K562 (cell line): ENCODE measurements around the gene SLC22A12. TPM values are rescaled to one million over a fixed set of nuclear protein-coding genes. Genes with fewer than 3 reads are reported as not detected.

Experiments used
- ATAC-seq: fragments of 200-7000 bp; cut with Tn5 transposase; 3 replicates; pipeline ENCODE4 v1.9.1; 2020; ENCODE audit warnings: moderate library complexity
- BruUV-seq: library from RNA; stranded (reverse); fragments of 400-500 nt; replicated peaks from 2 replicates; lab custom pipeline; 2021; lab: Mats Ljungman, UMichigan
- CTCF ChIA-PET: fragments of 300-600 bp; formaldehyde crosslinking; extraction: SDS; loops from one replicate; lab custom pipeline; 2021; ENCODE audit warnings: low intra/inter-chr PET ratio; lab: Yijun Ruan, JAX
- POLR2A ChIA-PET: fragments of 300-600, 350-650 bp; sonication (Branson Sonifier 250); formaldehyde crosslinking; extraction: SDS; loops from one replicate; lab custom pipeline; 2021; ENCODE audit warnings: antibody characterized with exemption, inconsistent platforms; lab: Yijun Ruan, JAX
- DNase-seq, 4 experiments: peaks; one replicate each; pipeline versions ENCODE4 v3.0.0 to v3.0.0-alpha.2; 2011 to 2018; ENCODE audit warnings: low spot score in 3 of 4, mixed read lengths in 3 of 4; ENCODE audit errors: extremely low read depth in 1 of 4
- FAIRE-seq: peaks from 2 replicates; lab custom pipeline; 2011; peaks lifted over from hg19 to GRCh38; lab: Jason Lieb, UNC
- H2AFZ ChIP-seq: 2 replicates; pipeline ENCODE4 v1.6.0; 2011; ENCODE audit warnings: low read depth, low read length, control low read depth, inconsistent platforms
- H3K27ac ChIP-seq: fragments of 200-600 bp; 3 replicates; pipeline ENCODE4 v1.8.0; 2011; ENCODE audit warnings: low read depth, mild to moderate bottlenecking, control low read depth, inconsistent platforms, low read length, moderate library complexity, mixed read lengths; ENCODE audit errors: extremely low read depth
- H3K27me3 ChIP-seq, 2 experiments: fragments of 300-600 bp in 1 of 2; 2 replicates in 1 of 2; 3 replicates in 1 of 2; pipeline versions ENCODE4 v1.6.0 to v1.8.0; 2011; ENCODE audit warnings: inconsistent platforms in 2 of 2, low read length in 2 of 2, mild to moderate bottlenecking in 1 of 2, mixed read lengths in 1 of 2, moderate library complexity in 1 of 2; ENCODE audit not compliant: control insufficient read depth in 2 of 2, insufficient read depth in 2 of 2
- H3K36me3 ChIP-seq: fragments of 300-600 bp; 3 replicates; pipeline ENCODE4 v1.8.0; 2011; ENCODE audit warnings: mild to moderate bottlenecking, low read length, inconsistent platforms; ENCODE audit not compliant: control insufficient read depth, insufficient read depth
- H3K4me1 ChIP-seq, 2 experiments: fragments of 200-600 bp in 1 of 2; replicated peaks in 1 of 2; 2 replicates in 1 of 2; 3 replicates in 1 of 2; pipeline versions ENCODE4 v1.5.1 to v1.8.0; 2011; ENCODE audit warnings: inconsistent platforms in 2 of 2, low read length in 2 of 2, mild to moderate bottlenecking in 1 of 2, mixed read lengths in 1 of 2, moderate library complexity in 1 of 2; ENCODE audit not compliant: control insufficient read depth in 2 of 2, insufficient read depth in 2 of 2
- H3K4me2 ChIP-seq: 2 replicates; pipeline ENCODE4 v1.6.1; 2011; ENCODE audit warnings: low read length, control low read depth, inconsistent platforms, mixed read lengths; ENCODE audit not compliant: insufficient read depth
- H3K4me3 ChIP-seq: fragments of 200-600 bp; sonication (generic), shearing (Covaris generic); 2 replicates; pipeline ENCODE4 v1.5.1; 2016; ENCODE audit warnings: control low read depth, inconsistent platforms
- H3K79me2 ChIP-seq: fragments of 200-600 bp; 3 replicates; pipeline ENCODE4 v1.8.0; 2011; ENCODE audit warnings: low read length, inconsistent platforms; ENCODE audit not compliant: control insufficient read depth, insufficient read depth
- H3K9ac ChIP-seq, 2 experiments: 2 replicates each; pipeline versions ENCODE4 v1.6.0 to v1.6.1; 2011; ENCODE audit warnings: low read depth in 2 of 2, low read length in 2 of 2, control low read depth in 1 of 2, inconsistent platforms in 1 of 2, mild to moderate bottlenecking in 1 of 2, mixed read lengths in 1 of 2; ENCODE audit not compliant: insufficient read depth in 1 of 2
- H3K9me1 ChIP-seq: one replicate; pipeline ENCODE4 v1.6.0; 2011; ENCODE audit warnings: inconsistent platforms, mild to moderate bottlenecking, low read length, moderate library complexity; ENCODE audit not compliant: control insufficient read depth, insufficient read depth
- H3K9me3 ChIP-seq: replicated peaks from 2 replicates; pipeline ENCODE4 v1.5.1; 2011; ENCODE audit warnings: low read depth, low read length, inconsistent platforms; ENCODE audit not compliant: control insufficient read depth, insufficient read depth
- H4K20me1 ChIP-seq: replicated peaks from 2 replicates; pipeline ENCODE4 v1.6.1; 2011; ENCODE audit warnings: low read length, inconsistent platforms, mixed read lengths; ENCODE audit not compliant: control insufficient read depth, insufficient read depth
- CREB1 ChIP-seq, 2 experiments: sonication (generic) in 1 of 2; formaldehyde crosslinking in 1 of 2; IDR thresholded peaks; 2 replicates each; pipeline versions ENCODE4 v1.6.1 to v1.8.0; 2012 to 2022; ENCODE audit warnings: inconsistent platforms in 1 of 2, mild to moderate bottlenecking in 1 of 2, missing genetic modification reagents in 1 of 2, moderate library complexity in 1 of 2
- HDAC1 ChIP-seq, 2 experiments: fragments of 450-650 bp; IDR thresholded peaks; 2 replicates each; pipeline ENCODE4 v1.6.1; 2016 to 2017; ENCODE audit warnings: inconsistent platforms in 1 of 2, mild to moderate bottlenecking in 1 of 2, moderate library complexity in 1 of 2
- HMG20B ChIP-seq: fragments of 250-450 bp; sonication (Bioruptor Pico); IDR thresholded peaks from 2 replicates; pipeline ENCODE4 v1.5.0; 2021; ENCODE audit warnings: mild to moderate bottlenecking
- KLF1 ChIP-seq: fragments of 450-650 bp; IDR thresholded peaks from 2 replicates; pipeline ENCODE4 v1.6.1; 2016; ENCODE audit warnings: missing genetic modification characterization, missing compliant biosample characterization
- LARP7 ChIP-seq: fragments of 450-650 bp; IDR thresholded peaks from 2 replicates; pipeline ENCODE4 v1.6.1; 2016
- NUFIP1 ChIP-seq: fragments of 450-650 bp; IDR thresholded peaks from 2 replicates; pipeline ENCODE4 v1.6.1; 2018; ENCODE audit not compliant: partially characterized antibody
- RBM17 ChIP-seq: fragments of 200-400 bp; formaldehyde crosslinking; IDR thresholded peaks from 2 replicates; pipeline ENCODE4 v1.6.1; 2017; ENCODE audit warnings: low read depth, mild to moderate bottlenecking, low read length, borderline replicate concordance
- SMARCA4 ChIP-seq: fragments of 450-650 bp; IDR thresholded peaks from 2 replicates; pipeline ENCODE4 v1.6.1; 2016
- TAF7 ChIP-seq: fragments of 450-650 bp; IDR thresholded peaks from 2 replicates; pipeline ENCODE4 v1.6.1; 2016; ENCODE audit warnings: missing genetic modification characterization, missing compliant biosample characterization
- ZBED1 ChIP-seq: IDR thresholded peaks from 2 replicates; pipeline ENCODE4 v1.6.1; 2014
- WGBS: fragments of 100-300 bp; shearing (Covaris generic); methylation state at CpG from one replicate; pipeline ENCODE4 v1.1.6; 2016; ENCODE audit warnings: low coverage, mixed read lengths; ENCODE audit not compliant: insufficient coverage; ENCODE audit errors: missing lambda C conversion rate; 5-methylcytosine and 5-hydroxymethylcytosine counted together
- in situ Hi-C: fragments of 300-500 bp; cut with MboI; formaldehyde crosslinking; loops from 4 replicates; pipeline ENCODE4 v1.15.0; 2018; ENCODE audit warnings: inconsistent platforms, mixed read lengths
- intact Hi-C: fragments of 100-400 bp; cut with micrococcal nuclease; formaldehyde crosslinking; loops from 2 replicates; pipeline ENCODE4 v1.14.2; 2022
- polyA plus RNA-seq, 8 experiments: library from polyadenylated mRNA; depleted of rRNA in 4 of 8; stranded (reverse) in 5 of 8; unstranded in 3 of 8; fragments of >200 nt; fragmentation: Nextera tagmentation in 2 of 8; fragmentation: Illumina TruSeq in 1 of 8; extraction: Ambion mirVana in 2 of 8; extraction: Trizol in 1 of 8; gene quantifications; 2 replicates each; pipeline versions ENCODE4 v1.2.1 to v1.2.3, GENCODE V29; 2011 to 2014; ENCODE audit warnings: inconsistent platforms in 1 of 8, missing spikeins in 1 of 8
- total RNA-seq, 7 experiments: library from RNA; depleted of rRNA in 6 of 7; stranded (reverse); fragments of >200 nt in 6 of 7; fragmentation: Illumina TruSeq in 2 of 7; extraction: Trizol in 2 of 7; gene quantifications; 2 replicates each; pipeline versions ENCODE4 v1.2.1 to v1.2.3, GENCODE V29; 2011 to 2021; ENCODE audit warnings: low replicate concordance in 1 of 7
- TF ChIP-seq, protein P1 (sequence below): fragments of 250-450 bp; sonication (Bioruptor Pico); IDR thresholded peaks from 2 replicates; pipeline ENCODE4 v1.9.0; 2021; ENCODE audit warnings: mild to moderate bottlenecking, inconsistent platforms
- TF ChIP-seq, protein P2 (sequence below), 2 experiments: fragments of 250-450 bp in 1 of 2; fragments of 450-650 bp in 1 of 2; sonication (Bioruptor Pico) in 1 of 2; IDR thresholded peaks; 2 replicates each; pipeline versions ENCODE4 v1.6.1 to v1.8.0; 2016 to 2021; ENCODE audit warnings: mild to moderate bottlenecking in 2 of 2, moderate library complexity in 2 of 2, missing compliant biosample characterization in 1 of 2, missing genetic modification characterization in 1 of 2
- TF ChIP-seq, protein P3 (sequence below): fragments of 250-450 bp; sonication (Bioruptor Pico); IDR thresholded peaks from 2 replicates; pipeline ENCODE4 v1.5.0; 2021; ENCODE audit warnings: mild to moderate bottlenecking, moderate library complexity
- TF ChIP-seq, protein P4 (sequence below): sonication (generic); formaldehyde crosslinking; IDR thresholded peaks from 2 replicates; pipeline ENCODE4 v1.8.1; 2023; ENCODE audit warnings: mild to moderate bottlenecking, missing genetic modification reagents

SLC22A12 gene
- total and polyA plus RNA-seq, 9 of the 15 experiments (the other 6 are each of a cell fraction or from before 2014, with no cell fraction given): not detected

DNA sequence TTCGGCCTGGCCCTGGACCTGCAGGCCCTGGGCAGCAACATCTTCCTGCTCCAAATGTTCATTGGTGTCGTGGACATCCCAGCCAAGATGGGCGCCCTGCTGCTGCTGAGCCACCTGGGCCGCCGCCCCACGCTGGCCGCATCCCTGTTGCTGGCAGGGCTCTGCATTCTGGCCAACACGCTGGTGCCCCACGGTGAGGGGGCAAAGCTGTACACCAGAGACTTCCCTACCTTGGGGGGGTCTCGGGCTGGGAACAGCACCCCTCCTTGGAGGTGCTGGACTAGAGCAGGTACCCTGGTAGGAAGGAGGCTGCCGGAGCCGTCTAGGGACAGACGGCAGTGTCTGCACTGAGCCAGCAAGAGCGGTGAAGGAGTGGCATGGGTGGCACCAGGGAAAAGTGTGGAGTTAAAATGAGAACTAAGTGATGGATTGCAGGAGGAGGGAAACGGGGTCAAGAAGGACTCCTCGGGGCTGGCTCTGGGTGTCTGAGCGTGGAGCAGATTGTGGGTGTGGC lies 8.7 kb downstream of the SLC22A12 start:
- FAIRE-seq (no peak), ATAC-seq (no peak), DNase-seq (no peak)
- Histone ChIP-seq H3K79me2 (no peaks in the 10 kb centered on the region), H3K36me3 (no peaks in the 10 kb centered on the region), H3K27me3 (peaks cover 0 to 43% of the 10 kb centered on the region in 2 experiments; a peak in 2 of 5 replicates), H3K4me3 (no peak overlapping the region), H3K4me1 (peaks cover 0 to 19% of the 10 kb centered on the region in 2 experiments; a peak in 3 of 5 replicates), H3K27ac (no peak overlapping the region), H3K9me3 (no peaks in the 10 kb centered on the region), H3K9ac (no peak overlapping the region), H4K20me1 (peaks cover 10% of the 10 kb centered on the region), H3K4me2 (no peak overlapping the region), H3K9me1 (no peaks in the 10 kb centered on the region), H2AFZ (no peak overlapping the region)
- in situ Hi-C loops (no loop called here), intact Hi-C loops (no loop called here)
- ChIA-PET POLR2A (interaction anchor here (1.1 kb wide), 1 partner anchor 16 kb away, joined by 3 read pairs; no protein-coding TSS in a partner anchor), CTCF (no interaction called here)
- WGBS: 3% methylated on average over 17 of the region's 17 CpGs
- BruUV-seq: no TSS peak
- TF ChIP-seq SMARCA4 (no peak), HMG20B (no peak), KLF1 (no peak), NUFIP1 (no peak), HDAC1 (IDR thresholded peaks at IDR 0.05) (no peak), RBM17 (no peak), ZBED1 (no peak), TAF7 (tag) (no peak), LARP7 (no peak), CREB1 (IDR thresholded peaks at IDR 0.05) (no peak), CREB1 (CRISPR knock-in tag; IDR thresholded peaks at IDR 0.05) (no peak)
- TF ChIP-seq, protein P1, sequence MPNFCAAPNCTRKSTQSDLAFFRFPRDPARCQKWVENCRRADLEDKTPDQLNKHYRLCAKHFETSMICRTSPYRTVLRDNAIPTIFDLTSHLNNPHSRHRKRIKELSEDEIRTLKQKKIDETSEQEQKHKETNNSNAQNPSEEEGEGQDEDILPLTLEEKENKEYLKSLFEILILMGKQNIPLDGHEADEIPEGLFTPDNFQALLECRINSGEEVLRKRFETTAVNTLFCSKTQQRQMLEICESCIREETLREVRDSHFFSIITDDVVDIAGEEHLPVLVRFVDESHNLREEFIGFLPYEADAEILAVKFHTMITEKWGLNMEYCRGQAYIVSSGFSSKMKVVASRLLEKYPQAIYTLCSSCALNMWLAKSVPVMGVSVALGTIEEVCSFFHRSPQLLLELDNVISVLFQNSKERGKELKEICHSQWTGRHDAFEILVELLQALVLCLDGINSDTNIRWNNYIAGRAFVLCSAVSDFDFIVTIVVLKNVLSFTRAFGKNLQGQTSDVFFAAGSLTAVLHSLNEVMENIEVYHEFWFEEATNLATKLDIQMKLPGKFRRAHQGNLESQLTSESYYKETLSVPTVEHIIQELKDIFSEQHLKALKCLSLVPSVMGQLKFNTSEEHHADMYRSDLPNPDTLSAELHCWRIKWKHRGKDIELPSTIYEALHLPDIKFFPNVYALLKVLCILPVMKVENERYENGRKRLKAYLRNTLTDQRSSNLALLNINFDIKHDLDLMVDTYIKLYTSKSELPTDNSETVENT (CRISPR knock-in tag): no peak
- TF ChIP-seq, protein P2, sequence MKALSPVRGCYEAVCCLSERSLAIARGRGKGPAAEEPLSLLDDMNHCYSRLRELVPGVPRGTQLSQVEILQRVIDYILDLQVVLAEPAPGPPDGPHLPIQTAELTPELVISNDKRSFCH (CRISPR knock-in tag; IDR thresholded peaks at IDR 0.05): no peak
- TF ChIP-seq, protein P2 (tag; IDR thresholded peaks at IDR 0.05): no peak
- TF ChIP-seq, protein P3, sequence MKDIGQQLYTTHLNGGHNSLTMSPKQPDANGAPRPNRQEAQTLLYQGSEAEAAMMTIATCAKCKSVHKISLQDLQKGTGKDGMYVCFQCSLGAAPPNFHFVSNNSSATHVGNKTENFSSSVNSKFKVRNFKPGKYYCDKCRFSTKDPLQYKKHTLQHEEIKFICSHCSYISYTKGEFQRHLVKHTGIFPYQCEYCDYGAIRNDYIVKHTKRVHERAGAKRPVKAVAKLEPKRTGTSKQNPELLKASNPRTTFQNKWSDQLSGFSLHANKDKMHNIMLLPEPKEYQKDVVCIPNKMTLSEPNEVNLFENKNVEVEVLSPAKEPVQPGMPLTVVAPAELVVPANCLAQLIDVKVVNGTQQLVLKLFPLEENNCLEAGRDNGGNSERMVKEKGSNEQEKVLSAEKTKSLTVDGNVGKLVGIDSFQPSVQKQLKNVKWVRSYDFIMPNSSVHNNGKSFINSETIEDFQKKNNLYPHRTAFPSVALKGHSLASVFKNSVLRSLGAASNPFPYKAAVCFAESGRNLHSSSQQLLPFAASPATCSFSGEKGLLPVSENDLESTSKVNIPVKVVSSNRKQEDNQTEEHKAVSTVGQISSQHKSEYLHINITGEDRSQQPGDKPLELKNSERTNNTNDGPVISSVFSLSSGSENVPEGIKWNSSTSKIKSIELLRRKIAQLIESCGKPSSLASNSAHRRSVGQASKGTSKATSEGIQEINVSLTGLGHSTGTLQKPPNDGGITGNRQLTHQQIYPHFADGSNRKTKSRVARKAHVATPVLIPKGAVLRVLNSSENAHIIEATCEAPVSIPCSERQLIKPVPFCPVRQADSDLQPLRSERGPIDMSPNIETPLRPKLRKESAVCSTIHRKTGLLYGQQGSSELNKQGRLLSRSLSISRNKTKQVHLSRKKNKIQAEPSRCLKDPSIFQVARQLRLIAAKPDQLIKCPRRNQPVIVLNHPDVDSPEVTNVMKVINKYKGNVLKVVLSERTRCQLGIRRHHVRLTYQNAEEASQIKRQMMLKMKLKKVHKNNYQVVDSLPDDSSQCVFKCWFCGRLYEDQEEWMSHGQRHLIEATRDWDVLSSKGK (CRISPR knock-in tag): no peak
- TF ChIP-seq, protein P4, sequence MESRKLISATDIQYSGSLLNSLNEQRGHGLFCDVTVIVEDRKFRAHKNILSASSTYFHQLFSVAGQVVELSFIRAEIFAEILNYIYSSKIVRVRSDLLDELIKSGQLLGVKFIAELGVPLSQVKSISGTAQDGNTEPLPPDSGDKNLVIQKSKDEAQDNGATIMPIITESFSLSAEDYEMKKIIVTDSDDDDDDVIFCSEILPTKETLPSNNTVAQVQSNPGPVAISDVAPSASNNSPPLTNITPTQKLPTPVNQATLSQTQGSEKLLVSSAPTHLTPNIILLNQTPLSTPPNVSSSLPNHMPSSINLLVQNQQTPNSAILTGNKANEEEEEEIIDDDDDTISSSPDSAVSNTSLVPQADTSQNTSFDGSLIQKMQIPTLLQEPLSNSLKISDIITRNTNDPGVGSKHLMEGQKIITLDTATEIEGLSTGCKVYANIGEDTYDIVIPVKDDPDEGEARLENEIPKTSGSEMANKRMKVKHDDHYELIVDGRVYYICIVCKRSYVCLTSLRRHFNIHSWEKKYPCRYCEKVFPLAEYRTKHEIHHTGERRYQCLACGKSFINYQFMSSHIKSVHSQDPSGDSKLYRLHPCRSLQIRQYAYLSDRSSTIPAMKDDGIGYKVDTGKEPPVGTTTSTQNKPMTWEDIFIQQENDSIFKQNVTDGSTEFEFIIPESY (CRISPR knock-in tag): no peak
